GM12892 (cell line): ENCODE results near the gene PPA1. TPM values are rescaled to one million over a fixed set of nuclear protein-coding genes. Genes with fewer than 3 reads are reported as not detected.

Experiments
- DNase-seq: peaks from one replicate; pipeline ENCODE4 v3.0.0; 2011; ENCODE audit not compliant: insufficient read length
- FAIRE-seq: peaks from 2 replicates; lab custom pipeline; 2011; peaks lifted over from hg19 to GRCh38; lab: Jason Lieb, UNC
- POLR2A ChIP-seq: IDR thresholded peaks from 2 replicates; pipeline ENCODE4 v1.6.1; 2011; ENCODE audit warnings: low read depth, low read length, control low read depth
- POLR2AphosphoS5 ChIP-seq: IDR thresholded peaks from 2 replicates; pipeline ENCODE4 v1.6.1; 2011; ENCODE audit warnings: low read depth, low read length, control low read depth
- TAF1 ChIP-seq: IDR thresholded peaks from 2 replicates; pipeline ENCODE4 v1.6.1; 2011; ENCODE audit warnings: low read depth, mild to moderate bottlenecking, control low read depth, low read length, borderline replicate concordance
- polyA plus RNA-seq: library from polyadenylated mRNA; unstranded; fragments of >200 nt; gene quantifications from one replicate; pipeline ENCODE4 v1.2.1, GENCODE V29; 2012; ENCODE audit warnings: missing spikeins, inconsistent platforms; ENCODE audit not compliant: missing spikeins

The PPA1 gene
- polyA plus RNA-seq = 364 TPM

GRCh38 chr10:70233109-70233938 lies at the start of gene PPA1:
Gene PPA1 (minus strand): TSS chr10:70233429. CDS start chr10:70233327, 102 bp downstream.
- peak; percentile 68; the same call in 1 of the 2 replicates for TF ChIP-seq TAF1
- TF ChIP-seq POLR2A = peak; percentile 96
- peak; percentile 93 for TF ChIP-seq POLR2AphosphoS5
- DNase-seq (peak; percentile 100), FAIRE-seq (peak; percentile 96)

DNA sequence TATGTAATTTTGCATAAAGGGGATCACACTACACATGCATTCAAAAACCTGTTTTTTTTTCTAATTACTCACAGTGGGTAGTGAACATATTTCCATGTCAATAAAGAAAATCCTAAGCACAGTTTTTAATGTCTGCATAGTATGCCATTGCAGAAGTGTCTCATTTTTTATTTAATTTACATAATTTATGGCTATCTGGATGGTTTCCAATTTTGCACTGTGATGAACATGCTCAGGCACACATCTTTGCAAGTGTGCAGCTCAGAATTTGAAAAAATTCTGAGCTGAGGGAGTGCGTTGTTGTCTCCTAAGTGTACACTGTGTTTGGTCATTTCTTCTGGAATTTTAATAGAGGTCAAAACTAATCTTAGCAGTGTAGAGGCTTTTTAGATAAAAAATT lies 48.4 kb upstream of the PPA1 start:
- TF ChIP-seq TAF1 = no peak
- no peak for TF ChIP-seq POLR2A
- TF ChIP-seq POLR2AphosphoS5 = no peak
- DNase-seq (no peak), FAIRE-seq (no peak)

DNA sequence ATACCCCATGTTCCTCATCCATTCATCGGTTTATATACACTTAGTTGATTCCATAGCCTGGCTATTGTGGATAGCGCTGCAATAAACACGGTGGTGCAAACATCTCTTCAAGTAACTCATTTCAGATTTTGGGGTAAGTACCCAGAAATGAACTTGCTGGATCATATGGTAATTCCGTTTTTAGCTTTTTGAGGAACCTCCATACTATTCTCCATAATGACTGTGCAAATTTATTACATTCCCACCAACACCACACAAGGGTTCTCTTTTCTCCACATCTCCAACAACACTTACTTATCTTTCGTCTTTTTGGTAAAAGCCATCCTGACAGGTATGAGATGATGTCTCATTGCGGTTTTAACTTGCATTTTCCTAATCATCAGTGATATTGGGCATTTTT lies 46.9 kb upstream of the PPA1 start:
- TF ChIP-seq TAF1 (no peak), POLR2AphosphoS5 (no peak), POLR2A (no peak)
- no peak for DNase-seq
- no peak for FAIRE-seq

DNA sequence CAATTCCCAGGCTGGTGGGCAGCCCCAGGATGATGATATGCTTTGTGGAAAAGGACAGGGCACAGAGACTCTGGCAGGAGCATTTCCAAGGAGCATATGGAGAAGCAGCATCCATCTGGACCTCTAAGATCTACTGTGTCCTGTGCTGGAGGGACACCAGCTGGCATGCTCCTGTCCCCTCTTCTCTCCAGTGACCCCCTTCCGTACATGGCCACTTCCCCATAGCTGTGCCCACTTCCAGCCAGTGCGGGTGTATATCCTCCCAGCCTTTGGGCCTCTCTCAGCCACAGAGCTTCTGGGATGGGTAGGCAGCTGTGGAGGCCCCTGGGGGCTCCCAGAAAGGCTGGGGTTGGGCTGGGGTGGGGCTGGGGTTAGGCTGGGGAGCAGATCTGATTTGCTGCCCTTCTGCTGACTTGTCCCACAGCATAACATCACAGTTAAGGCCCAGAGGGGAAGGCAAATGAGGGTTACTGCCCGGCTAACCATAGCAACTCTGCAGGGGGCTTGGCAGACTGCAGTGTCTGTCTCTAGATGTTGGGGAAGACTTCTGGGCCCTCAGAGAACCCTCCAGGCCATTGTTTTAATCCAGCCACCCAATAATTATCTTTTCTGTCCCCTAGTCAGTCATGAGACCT lies 44.3 kb upstream of the PPA1 start:
- DNase-seq = no peak
- no peak for FAIRE-seq
- no peak for TF ChIP-seq POLR2A
- no peak for TF ChIP-seq POLR2AphosphoS5
- no peak for TF ChIP-seq TAF1

GRCh38 chr10:70274643-70275042 lies 41.4 kb upstream of the PPA1 start:
- no peak for FAIRE-seq
- no peak for TF ChIP-seq TAF1
- TF ChIP-seq POLR2A = no peak
- no peak for TF ChIP-seq POLR2AphosphoS5
- no peak for DNase-seq

DNA sequence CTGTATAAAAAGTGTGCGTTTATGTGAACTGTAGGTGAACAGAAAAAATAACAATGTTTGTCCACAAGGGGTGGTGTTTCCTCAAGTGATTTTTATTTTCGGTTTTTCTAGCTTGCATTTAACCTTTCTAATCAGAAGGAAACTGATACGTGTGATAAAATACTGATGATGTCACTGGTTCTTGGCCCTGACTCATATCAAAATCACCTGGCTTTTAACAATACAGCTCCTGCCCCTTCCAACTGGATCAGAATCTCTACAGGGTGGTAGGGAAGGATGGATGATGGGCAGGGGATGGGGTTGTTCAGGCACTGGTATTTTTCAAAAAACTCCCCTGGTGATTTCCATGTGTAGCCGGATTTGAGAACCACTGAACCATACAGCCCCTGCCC lies 39.7 kb upstream of the PPA1 start:
- peak; percentile 90 for FAIRE-seq
- TF ChIP-seq POLR2A (no peak), POLR2AphosphoS5 (no peak), TAF1 (no peak)
- no peak for DNase-seq

DNA sequence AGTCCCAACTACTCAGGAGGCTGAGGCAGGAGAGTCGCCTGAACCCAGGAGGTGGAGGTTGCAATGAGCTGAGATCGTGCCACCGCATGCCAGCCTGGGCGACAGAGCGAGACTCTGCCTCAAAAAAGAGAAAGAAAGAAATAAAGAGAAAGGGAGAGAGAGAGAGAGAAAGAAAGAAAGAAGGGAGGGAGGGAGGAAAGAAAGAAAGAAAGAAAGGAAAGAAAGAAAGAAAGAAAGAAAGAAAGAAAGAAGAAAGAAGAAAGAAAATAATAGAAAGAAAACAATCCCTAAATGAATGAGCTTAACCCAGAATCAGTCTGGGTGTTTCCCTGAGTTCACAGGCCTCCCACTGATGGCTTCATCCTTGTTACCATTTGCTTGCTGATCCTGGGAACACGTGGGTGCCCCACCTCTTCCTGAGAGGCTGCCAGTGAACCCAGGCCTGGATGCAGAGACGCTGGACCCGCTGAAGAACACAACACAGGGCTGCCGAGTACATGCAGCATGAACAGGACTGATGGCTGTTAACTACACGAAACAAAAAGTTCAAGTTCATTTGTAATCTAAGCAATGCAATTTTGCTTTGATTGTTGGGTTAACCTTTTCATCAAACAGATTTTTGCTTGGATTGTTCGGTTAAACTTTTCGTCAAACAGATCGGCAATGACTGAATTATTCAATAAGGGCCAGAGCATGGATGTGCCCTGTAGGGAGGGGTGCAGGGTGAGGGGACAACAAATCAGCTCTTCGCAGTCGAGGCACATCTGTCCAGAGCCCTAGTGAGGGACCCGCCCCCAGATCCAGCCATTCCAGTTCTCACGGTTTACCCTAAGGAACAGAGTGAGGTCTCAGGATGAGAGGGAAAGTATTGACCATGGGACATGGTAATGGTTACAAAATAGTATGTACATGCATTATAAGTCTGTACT lies 39.0 kb upstream of the PPA1 start:
- TF ChIP-seq POLR2AphosphoS5 = no peak
- TF ChIP-seq POLR2A = no peak
- no peak for TF ChIP-seq TAF1
- peak; percentile 63 for FAIRE-seq
- DNase-seq = no peak

DNA sequence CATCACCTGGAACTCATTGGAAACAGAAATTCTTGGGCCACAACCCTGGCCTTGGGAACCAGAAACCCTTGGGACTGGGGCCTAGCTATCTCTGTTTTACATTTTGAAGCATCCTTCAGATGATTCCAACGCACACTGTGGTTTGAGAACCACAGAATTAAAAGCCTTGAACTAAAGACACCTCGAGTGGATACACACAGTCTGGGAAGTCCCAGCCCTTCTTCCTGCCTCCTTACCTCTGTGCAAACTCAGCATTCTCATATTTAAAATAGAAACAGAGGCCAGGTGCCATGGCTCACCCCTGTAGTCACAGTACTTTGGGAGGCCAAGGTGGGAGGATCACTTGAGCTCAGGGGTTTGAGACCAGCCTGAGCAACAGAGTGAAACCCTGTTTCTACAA lies 37.7 kb upstream of the PPA1 start:
- FAIRE-seq (peak; percentile 5), DNase-seq (no peak)
- TF ChIP-seq TAF1 = no peak
- TF ChIP-seq POLR2AphosphoS5 = no peak
- no peak for TF ChIP-seq POLR2A

- FAIRE-seq (no peak), DNase-seq (no peak)
- TF ChIP-seq POLR2A = no peak
- TF ChIP-seq TAF1 = no peak
- no peak for TF ChIP-seq POLR2AphosphoS5
Measured at GRCh38 chr10:70269741-70270140, 36.5 kb upstream of the PPA1 start.

DNA sequence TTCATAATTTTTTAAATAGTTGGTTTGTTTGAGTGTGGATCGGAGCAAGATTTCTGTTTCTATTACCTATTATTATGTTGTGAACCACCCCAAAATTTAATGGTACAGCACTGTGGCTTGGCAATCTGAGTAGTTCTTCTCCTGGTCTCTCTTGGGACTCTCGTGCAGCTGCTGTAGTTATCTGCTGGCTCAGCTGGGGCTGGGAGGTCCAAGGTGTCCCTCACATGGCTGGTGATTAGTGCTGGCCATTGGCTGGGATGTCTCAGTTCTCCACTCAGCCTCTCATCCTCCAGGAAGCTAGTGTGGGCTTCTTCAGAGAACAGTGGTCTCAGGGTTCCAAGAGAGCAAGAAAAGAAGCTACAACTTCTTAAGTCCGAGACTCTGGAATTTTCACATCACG lies 35.1 kb upstream of the PPA1 start:
- no peak for TF ChIP-seq POLR2A
- TF ChIP-seq POLR2AphosphoS5 = no peak
- no peak for TF ChIP-seq TAF1
- DNase-seq (no peak), FAIRE-seq (no peak)

DNA sequence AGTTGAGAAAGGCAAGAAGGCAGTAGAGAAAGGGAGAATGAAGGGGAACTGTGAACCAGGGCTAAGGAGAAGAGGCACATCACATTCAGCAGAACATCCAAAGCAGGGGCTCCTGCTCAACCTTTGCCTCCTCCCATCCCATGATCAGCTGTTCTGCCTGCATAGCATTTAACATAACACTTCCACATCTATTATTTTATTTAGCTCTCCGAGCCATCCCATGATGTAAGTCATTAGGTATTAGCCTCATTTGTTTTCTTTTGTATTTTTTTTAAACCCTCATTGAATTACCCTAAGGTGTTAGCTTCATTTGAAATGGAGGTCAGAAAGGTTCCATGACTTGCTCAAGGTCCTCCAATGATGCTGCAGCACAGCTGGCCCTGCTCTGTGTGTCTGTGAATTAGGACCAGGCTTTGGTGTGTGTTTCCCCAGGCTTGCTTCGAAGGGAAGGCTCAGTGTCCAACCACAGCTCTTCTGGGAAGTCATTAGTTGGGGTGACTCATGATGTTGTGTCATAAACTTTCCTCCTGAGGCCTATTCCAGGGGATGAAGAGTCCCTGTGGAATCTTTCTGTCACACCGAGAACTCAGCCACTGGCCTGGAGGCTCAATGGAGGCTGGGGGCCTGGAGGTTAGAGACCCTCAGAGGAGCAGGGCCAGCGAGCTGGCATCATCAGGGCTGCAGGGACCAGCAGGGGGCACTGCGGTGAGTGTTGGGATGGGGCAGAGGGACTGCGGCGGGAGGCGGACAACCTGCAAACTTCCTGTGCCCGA lies 34.1 kb upstream of the PPA1 start:
- no peak for DNase-seq
- no peak for FAIRE-seq
- TF ChIP-seq POLR2A = no peak
- no peak for TF ChIP-seq POLR2AphosphoS5
- TF ChIP-seq TAF1 = no peak
